Ammon's horn (tissue), 1 donor: ENCODE measurements around the gene LENG1.

Experiments
- DNase-seq: peaks from one replicate; pipeline ENCODE4 v3.0.0-alpha.2; 2016; ENCODE audit warnings: low spot score

The LENG1 gene

GRCh38 chr19:54138489-54139256, 20.8 kb downstream of the LENG1 start:
- no peak for DNase-seq

GRCh38 chr19:54137699-54138488, 21.6 kb downstream of the LENG1 start, which contains the start of gene CNOT3:
Gene CNOT3, plus strand, starts transcription at chr19:54137762. Its CDS starts 5,217 bp downstream, at chr19:54142979.
- no peak for DNase-seq

- peak; percentile 100 for DNase-seq
Measured at GRCh38 chr19:54136864-54137698, 22.4 kb downstream of the LENG1 start.

GRCh38 chr19:54136086-54136863, 23.2 kb downstream of the LENG1 start:
- no peak for DNase-seq

GRCh38 chr19:54133957-54134590, 25.4 kb downstream of the LENG1 start:
- no peak for DNase-seq

GRCh38 chr19:54133312-54133956, 26.1 kb downstream of the LENG1 start:
- peak; percentile 38 for DNase-seq

- no peak for DNase-seq
Measured at GRCh38 chr19:54129617-54129996, 29.9 kb downstream of the LENG1 start.

- no peak for DNase-seq
Measured at GRCh38 chr19:54128796-54129616, 30.5 kb downstream of the LENG1 start.

GRCh38 chr19:54128441-54128725, 31.1 kb downstream of the LENG1 start:
- no peak for DNase-seq

- no peak for DNase-seq
Measured at GRCh38 chr19:54127688-54128440, 31.7 kb downstream of the LENG1 start.

- no peak for DNase-seq
Measured at GRCh38 chr19:54125713-54126112, 33.8 kb downstream of the LENG1 start.

- no peak for DNase-seq
Measured at GRCh38 chr19:54124393-54124792, 35.1 kb downstream of the LENG1 start.

GRCh38 chr19:54123682-54124081, 35.8 kb downstream of the LENG1 start:
- no peak for DNase-seq

- no peak for DNase-seq
Measured at GRCh38 chr19:54121259-54121658, 38.3 kb downstream of the LENG1 start.

- peak; percentile 98 for DNase-seq
Measured at GRCh38 chr19:54115109-54116063, 44.1 kb downstream of the LENG1 start, which contains the start of the genes PRPF31 and TFPT. Gene PRPF31, plus strand, starts transcription at chr19:54115754. Its CDS starts 2,525 bp downstream, at chr19:54118279. Gene TFPT, minus strand, starts transcription at chr19:54115657. Its CDS starts 388 bp downstream, at chr19:54115269.

GRCh38 chr19:54114340-54115108, 45.0 kb downstream of the LENG1 start:
- DNase-seq: peak; percentile 75

- DNase-seq: no peak
Measured at GRCh38 chr19:54109651-54110050, 49.9 kb downstream of the LENG1 start.
